Activated T-helper 2 cell treated with anti-CD3 and anti-CD28 coated beads, Interferon-gamma antibody, Interleukin-2, Interleukin-4, amounts not matched to agents 10 μg/mL and 5 μg/mL and 100 μg/mL, durations not matched to agents 14 hours and 24 hours and 36 hours (primary cell): Measurements from ENCODE around the gene SP2. TPM values are rescaled to one million over a fixed set of nuclear protein-coding genes. Genes with fewer than 3 reads are reported as not detected.
A peak's percentile ranks its signal among the peaks of the same experiment; 100 is the strongest.

Experiments used
- DNase-seq: peaks from one replicate; pipeline ENCODE4 v3.0.0; 2021; ENCODE audit warnings: low spot score
- H3K27ac Mint-ChIP-seq: one replicate; pipeline ENCODE4 v1.8.0; 2021; ENCODE audit warnings: mixed read lengths
- H3K27me3 Mint-ChIP-seq: one replicate; pipeline ENCODE4 v1.8.0; 2021; ENCODE audit warnings: low read depth, mixed read lengths
- H3K36me3 Mint-ChIP-seq: one replicate; pipeline ENCODE4 v1.8.0; 2021; ENCODE audit warnings: low read depth, mixed read lengths
- H3K4me1 Mint-ChIP-seq: one replicate; pipeline ENCODE4 v1.8.0; 2021; ENCODE audit warnings: low read depth, mixed read lengths
- H3K4me3 Mint-ChIP-seq: one replicate; pipeline ENCODE4 v1.8.0; 2021; ENCODE audit warnings: low read depth, mild to moderate bottlenecking, moderate library complexity, mixed read lengths
- H3K9me3 Mint-ChIP-seq: one replicate; pipeline ENCODE4 v1.8.0; 2021; ENCODE audit warnings: mixed read lengths
- intact Hi-C: fragments of 100-400 bp; cut with micrococcal nuclease; formaldehyde crosslinking; loops from one replicate; pipeline ENCODE4 v1.15.1; 2023
- total RNA-seq: library from RNA; stranded (reverse); gene quantifications from 2 replicates; pipeline ENCODE4 v1.2.3, GENCODE V29; 2022

SP2 gene
- total RNA-seq, 1 donor from 2014 or later: 16.5 TPM

DNA sequence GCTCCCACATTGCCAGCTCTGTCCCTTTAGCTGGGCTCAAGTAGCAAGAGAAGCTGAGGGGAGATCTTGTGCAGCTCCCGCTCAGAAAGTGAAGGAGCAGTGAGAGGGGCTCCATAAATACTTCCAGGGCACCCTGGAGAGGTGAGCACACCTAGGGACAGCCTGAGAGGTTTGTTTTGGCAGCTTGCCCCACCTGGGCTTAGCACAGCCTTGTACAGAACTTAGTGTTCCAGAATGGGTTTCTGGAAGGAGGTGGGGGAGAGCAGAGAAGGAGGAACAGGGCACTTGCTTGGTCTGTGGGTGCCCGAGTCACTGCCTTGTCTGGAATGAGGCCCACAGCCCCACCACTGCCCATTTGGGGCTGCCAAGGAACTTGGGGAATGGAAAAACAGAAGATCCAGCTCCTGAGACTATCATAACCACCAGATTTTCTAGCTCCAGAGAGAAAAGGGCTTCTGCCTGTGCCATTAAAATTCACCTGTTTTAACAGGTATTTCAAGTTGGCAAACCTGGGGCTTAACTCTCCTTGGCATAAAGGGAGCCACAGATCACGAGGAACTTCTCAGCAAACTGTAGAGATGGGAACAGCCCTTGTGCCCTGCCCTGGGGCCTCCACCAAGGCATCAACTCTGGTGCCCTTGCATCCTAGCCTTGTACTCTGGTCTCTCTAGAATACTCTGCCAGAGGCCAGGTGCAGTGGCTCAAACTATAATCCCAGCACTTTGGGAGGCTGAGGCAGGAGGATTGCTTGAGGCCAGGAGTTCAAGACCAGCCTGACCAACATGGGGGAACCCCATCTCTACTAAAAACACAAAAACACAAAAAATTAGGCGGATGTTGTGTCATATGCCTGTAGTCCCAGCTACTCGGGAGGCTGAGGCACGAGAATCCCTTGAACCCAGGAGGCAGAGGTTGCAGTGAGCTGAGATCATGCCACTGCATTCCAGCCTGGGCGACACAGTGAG is 59.7 kb downstream of the SP2 start:
- Mint-ChIP-seq H3K4me1 (no peaks in the 10 kb centered on the region), H3K27ac (no peak overlapping the region), H3K9me3 (no peaks in the 10 kb centered on the region), H3K4me3 (no peak overlapping the region), H3K27me3 (no peaks in the 10 kb centered on the region), H3K36me3 (no peaks in the 10 kb centered on the region)
- DNase-seq: no peak
- intact Hi-C loops: no loop called here

DNA sequence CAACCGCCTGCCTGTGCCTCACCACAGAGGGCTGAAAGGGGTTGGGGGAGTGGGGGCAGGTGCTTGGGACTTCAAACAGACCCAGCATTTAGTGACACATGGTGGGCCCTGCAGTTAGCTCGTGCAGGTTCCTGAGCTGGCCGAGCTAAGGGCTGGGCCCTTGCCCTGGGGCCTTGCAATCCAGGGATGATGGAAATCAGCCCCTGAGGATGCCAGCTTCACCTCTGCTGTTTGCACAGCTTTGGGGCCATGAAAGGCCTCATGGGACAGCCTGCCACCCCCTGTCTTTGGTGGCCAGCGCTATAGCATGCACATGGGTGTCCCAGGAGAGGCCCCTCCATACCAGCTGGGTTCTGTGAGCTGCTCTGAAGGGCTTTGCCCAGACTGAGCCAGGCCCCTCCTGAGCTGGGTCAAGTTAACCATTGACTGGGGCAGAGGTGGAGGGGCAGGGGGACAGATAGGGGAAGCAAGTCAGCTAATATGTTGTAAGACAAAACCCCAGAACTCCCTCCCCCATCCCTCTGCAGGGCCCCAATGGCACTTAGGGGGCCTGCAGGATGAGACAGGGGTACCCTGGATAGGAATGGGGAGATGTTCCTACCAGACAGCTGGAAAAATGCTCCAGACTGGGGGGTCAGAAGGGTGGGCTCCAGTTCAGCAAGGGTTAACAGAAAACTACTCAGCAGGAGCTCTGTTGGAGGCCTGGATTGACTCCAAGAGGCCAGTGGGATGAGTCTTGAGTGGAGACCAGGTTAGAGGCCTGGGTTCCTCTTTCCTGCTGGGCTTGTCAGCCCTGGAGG is 61.0 kb downstream of the SP2 start:
- DNase-seq: no peak
- intact Hi-C loops: no loop called here
- Mint-ChIP-seq H3K4me3 (no peak overlapping the region), H3K27me3 (no peaks in the 10 kb centered on the region), H3K36me3 (no peaks in the 10 kb centered on the region), H3K27ac (no peak overlapping the region), H3K4me1 (no peaks in the 10 kb centered on the region), H3K9me3 (no peaks in the 10 kb centered on the region)

DNA sequence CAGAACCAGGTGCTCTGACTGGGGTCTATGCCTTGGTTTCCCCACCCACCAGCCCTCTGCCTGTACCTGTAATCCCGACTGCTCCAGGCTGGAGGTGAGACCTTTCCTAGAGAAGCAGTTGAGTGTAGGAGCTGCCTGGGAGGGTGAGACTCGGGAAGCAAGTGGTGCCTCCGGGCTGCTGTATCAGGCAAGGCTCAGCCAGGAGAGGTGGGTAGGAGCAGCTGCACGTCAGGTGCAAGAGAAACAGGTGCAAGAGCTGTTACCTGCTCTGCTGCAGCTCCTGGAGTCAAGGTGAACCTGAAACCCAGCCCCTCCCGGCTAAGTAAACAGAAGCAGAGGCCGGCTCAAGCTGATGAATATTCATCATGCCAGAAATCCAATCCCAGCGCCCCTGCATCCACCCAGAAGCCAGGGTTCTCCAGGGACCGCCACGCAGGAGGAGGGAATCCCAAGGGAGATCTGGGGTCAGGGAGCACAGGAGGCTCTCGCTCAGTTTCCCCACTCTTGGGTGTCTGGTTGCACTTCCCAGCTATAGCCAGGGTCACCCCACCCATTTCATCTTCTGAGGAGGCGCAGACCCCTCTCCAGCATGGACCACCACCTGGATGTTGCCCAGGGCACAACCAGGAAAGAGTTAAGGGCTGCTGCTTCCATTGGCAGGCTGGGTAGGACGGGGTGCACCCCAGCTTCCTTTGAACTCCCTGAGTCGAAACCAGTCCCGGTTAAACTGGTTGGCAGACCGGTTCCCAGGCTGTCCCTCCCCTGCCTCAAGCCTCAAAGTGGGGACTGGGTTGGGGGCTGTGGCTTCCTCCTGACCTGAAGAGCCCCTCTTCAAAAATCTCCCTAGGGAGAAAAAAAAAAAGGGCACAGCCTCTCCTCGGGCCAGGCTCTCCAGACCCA is 61.8 kb downstream of the SP2 start, which contains the start of gene PRR15L:
PRR15L (minus strand) TSS at position 293 of the 900 bp plus-strand sequence. CDS start 4,649 bp downstream, outside the sequence.
- intact Hi-C loops: no loop called here
- Mint-ChIP-seq H3K9me3 (no peaks in the 10 kb centered on the region), H3K36me3 (no peaks in the 10 kb centered on the region), H3K4me3 (no peak within 1 kb of the TSS), H3K27ac (no peak within 1 kb of the TSS), H3K27me3 (no peaks in the 10 kb centered on the region), H3K4me1 (no peaks in the 10 kb centered on the region)
- DNase-seq: no peak

DNA sequence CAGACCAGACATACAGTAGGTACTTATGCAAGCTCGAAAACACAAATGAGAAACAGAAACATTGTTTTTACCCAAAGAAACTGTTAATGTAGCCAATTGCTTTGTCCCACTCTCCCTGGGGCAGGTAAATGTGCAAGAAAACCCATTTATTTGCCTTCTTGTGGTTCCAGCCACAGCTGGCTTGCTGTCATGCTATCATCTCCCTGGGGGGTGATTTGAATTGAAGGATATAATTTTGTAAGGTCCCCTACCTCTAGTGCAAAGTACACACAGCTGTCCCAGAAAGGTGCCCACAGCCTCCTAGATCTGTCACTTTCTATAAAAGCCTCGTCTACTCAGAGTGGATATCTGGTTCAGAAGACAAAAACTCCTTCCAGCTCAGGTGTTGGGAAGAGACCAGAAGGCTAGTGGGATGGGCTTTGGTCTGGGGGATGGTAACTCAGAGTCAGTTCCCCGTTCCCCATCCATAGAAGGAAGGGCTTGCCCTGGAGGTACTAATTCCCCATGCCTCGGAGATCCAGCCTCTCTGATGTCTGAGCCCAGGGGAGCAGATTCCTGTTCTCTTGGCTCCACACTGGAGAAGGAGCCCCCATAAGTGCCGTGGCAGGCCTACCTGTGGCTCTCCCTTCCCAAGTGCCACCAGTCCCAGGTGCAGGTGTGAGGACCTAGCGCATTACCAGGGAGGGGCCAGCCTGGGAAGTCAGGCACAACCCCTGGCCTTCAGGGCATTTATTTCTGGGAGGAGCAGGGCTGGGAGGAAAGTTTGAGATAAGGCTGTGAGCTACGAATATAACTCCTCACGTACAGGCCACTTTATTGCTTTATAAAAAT is 64.0 kb downstream of the SP2 start:
- Mint-ChIP-seq H3K27ac (no peak overlapping the region), H3K36me3 (no peaks in the 10 kb centered on the region), H3K27me3 (no peaks in the 10 kb centered on the region), H3K4me1 (no peaks in the 10 kb centered on the region), H3K4me3 (no peak overlapping the region), H3K9me3 (no peaks in the 10 kb centered on the region)
- intact Hi-C loops: no loop called here
- no peak for DNase-seq

GRCh38 chr17:47961406-47961805 is 65.4 kb downstream of the SP2 start:
- H3K4me1 Mint-ChIP-seq: no peaks in the 10 kb centered on the region
- no peaks in the 10 kb centered on the region for H3K36me3 Mint-ChIP-seq
- no peak overlapping the region for H3K4me3 Mint-ChIP-seq
- no peak for DNase-seq
- H3K9me3 Mint-ChIP-seq: no peaks in the 10 kb centered on the region
- peaks cover 1% of the 10 kb centered on the region for H3K27me3 Mint-ChIP-seq
- intact Hi-C loops: no loop called here
- H3K27ac Mint-ChIP-seq: no peak overlapping the region

GRCh38 chr17:47962901-47963300 is 66.9 kb downstream of the SP2 start:
- Mint-ChIP-seq H3K27ac (no peak overlapping the region), H3K27me3 (peaks cover 1% of the 10 kb centered on the region), H3K4me3 (no peak overlapping the region), H3K9me3 (no peaks in the 10 kb centered on the region), H3K4me1 (no peaks in the 10 kb centered on the region), H3K36me3 (no peaks in the 10 kb centered on the region)
- no peak for DNase-seq
- intact Hi-C loops: no loop called here

GRCh38 chr17:47964856-47965255 is 68.8 kb downstream of the SP2 start:
- intact Hi-C loops: no loop called here
- no peaks in the 10 kb centered on the region for H3K9me3 Mint-ChIP-seq

GRCh38 chr17:47966079-47966519 is 70.1 kb downstream of the SP2 start:
- peaks cover 10% of the 10 kb centered on the region for H3K4me1 Mint-ChIP-seq
- no peak for DNase-seq
- H3K27me3 Mint-ChIP-seq: peaks cover 1% of the 10 kb centered on the region
- H3K9me3 Mint-ChIP-seq: no peaks in the 10 kb centered on the region
- H3K27ac Mint-ChIP-seq: no peak overlapping the region
- intact Hi-C loops: no loop called here
- no peaks in the 10 kb centered on the region for H3K36me3 Mint-ChIP-seq
- no peak overlapping the region for H3K4me3 Mint-ChIP-seq

More at GRCh38 chr17:47964856-47965255, 68.8 kb downstream of the SP2 start:
- H3K27ac Mint-ChIP-seq: no peak overlapping the region
- H3K36me3 Mint-ChIP-seq: no peaks in the 10 kb centered on the region
- peaks cover 1% of the 10 kb centered on the region for H3K27me3 Mint-ChIP-seq
- H3K4me3 Mint-ChIP-seq: no peak overlapping the region
- peaks cover 2% of the 10 kb centered on the region for H3K4me1 Mint-ChIP-seq
- DNase-seq: no peak

DNA sequence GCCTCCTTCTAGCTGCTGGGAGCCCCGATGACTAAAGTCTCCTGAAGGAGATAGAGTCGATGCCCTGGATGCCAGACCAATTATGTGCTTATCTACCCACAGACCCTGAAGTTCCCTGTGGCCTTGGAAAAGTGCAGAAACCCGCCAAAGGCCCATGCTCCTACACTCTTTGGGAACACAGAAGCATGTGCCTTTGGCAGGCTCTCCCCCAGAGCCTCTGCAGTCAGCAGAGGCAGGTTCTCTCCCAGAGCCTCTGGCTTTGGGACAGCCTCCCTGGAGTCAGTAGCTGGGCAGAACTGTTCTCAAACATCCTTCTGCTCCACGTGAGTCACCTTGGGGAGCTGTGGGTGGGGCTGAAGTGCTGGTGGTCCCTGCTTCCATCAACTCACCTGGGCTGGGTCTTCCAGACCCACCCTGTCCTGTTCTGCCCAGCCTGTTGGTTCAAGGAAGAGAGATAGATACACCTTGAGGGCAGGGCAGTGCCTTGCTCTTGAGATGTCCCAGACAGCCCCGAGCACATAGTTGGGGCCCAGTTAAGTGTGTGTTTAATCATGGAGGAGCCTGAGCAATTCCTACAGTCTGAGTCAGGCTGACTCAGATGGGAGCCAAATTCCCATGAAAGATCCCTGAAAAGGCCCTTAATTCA is 71.7 kb downstream of the SP2 start:
- Mint-ChIP-seq H3K27ac (no peak overlapping the region), H3K27me3 (peaks cover 1% of the 10 kb centered on the region), H3K4me3 (no peak overlapping the region), H3K36me3 (no peaks in the 10 kb centered on the region), H3K4me1 (peaks cover 17% of the 10 kb centered on the region), H3K9me3 (no peaks in the 10 kb centered on the region)
- intact Hi-C loops: no loop called here
- no peak for DNase-seq

- H3K36me3 Mint-ChIP-seq: peaks cover 7% of the 10 kb centered on the region
- peaks cover 1% of the 10 kb centered on the region for H3K27me3 Mint-ChIP-seq
- intact Hi-C loops: no loop called here
- no peaks in the 10 kb centered on the region for H3K9me3 Mint-ChIP-seq
- H3K4me3 Mint-ChIP-seq: no peak overlapping the region
- no peak overlapping the region for H3K27ac Mint-ChIP-seq
- DNase-seq: no peak
- peaks cover 26% of the 10 kb centered on the region for H3K4me1 Mint-ChIP-seq
These were observed 72.8 kb downstream of the SP2 start for GRCh38 chr17:47968836-47969235.

DNA sequence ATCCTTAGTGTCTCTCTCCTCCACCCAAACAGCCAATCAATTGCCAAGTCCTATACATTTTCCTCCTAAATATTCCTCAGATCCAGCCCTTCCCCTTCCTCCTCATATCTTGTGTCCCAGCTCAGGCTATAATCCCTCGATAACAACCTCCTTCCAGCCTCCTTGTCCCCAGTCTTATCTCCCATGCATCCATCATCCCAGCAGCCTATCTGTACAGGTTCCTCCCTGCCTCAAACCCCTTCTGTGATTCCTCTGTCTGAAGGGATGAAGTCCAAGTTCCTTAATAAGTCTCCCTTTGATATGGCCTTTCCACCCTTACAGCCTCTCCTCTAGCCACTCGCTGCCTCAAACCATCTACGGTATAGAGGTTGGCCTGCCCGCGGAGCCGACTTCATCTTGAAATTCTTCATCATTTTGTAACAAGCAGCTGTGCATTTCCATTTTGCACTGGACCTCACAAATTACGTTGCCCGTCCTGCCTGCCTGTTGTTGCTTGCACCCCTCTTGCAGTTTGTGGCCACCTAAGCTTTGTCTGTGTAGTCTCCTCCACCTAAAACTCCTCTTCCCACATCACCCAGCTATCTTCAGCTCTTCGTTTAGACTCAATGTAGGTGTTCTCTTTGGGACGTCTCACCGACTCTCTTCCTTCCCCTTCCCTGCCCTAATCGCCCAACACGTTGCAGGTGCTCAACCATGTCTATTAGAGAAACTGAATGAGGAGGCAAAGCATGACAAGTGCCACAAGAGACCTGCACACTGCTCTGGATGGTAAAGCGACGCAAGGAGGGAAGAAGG is 74.1 kb downstream of the SP2 start:
- H3K36me3 Mint-ChIP-seq: peaks cover 17% of the 10 kb centered on the region
- no peak for DNase-seq
- peaks cover 28% of the 10 kb centered on the region for H3K4me1 Mint-ChIP-seq
- peak overlapping the region; percentile 95 for H3K4me3 Mint-ChIP-seq
- intact Hi-C loops: loop anchor here (1.0 to 2.0 kb wide), 3 partner anchors 23 to 75 kb away; no protein-coding TSS in a partner anchor
- no peaks in the 10 kb centered on the region for H3K9me3 Mint-ChIP-seq
- H3K27me3 Mint-ChIP-seq: peaks cover 1% of the 10 kb centered on the region
- H3K27ac Mint-ChIP-seq: peak overlapping the region; percentile 46
